CD4-positive, alpha-beta T cell treated with Interleukin-17A for 1 hour (primary cell): ENCODE measurements around the gene MEA1.
A peak's percentile ranks its signal among the peaks of the same experiment; 100 is the strongest.

Experiments
- DNase-seq: peaks from one replicate; pipeline ENCODE4 v3.0.0-alpha.2; 2020

MEA1 gene

GRCh38 chr6:42969431-42969830 is 44.3 kb downstream of the MEA1 start:
- no peak for DNase-seq

- DNase-seq = no peak
Measured at GRCh38 chr6:42968783-42969182, 45.0 kb downstream of the MEA1 start.

GRCh38 chr6:42968126-42968701 is 45.5 kb downstream of the MEA1 start:
- DNase-seq = no peak

GRCh38 chr6:42967228-42967627 is 46.5 kb downstream of the MEA1 start:
- DNase-seq = no peak

GRCh38 chr6:42966571-42966970 is 47.2 kb downstream of the MEA1 start:
- no peak for DNase-seq

GRCh38 chr6:42963855-42964605 is 49.7 kb downstream of the MEA1 start:
- DNase-seq = peak; percentile 54

- no peak for DNase-seq
Measured at GRCh38 chr6:42963179-42963854, 50.4 kb downstream of the MEA1 start.

GRCh38 chr6:42962502-42963178 is 51.1 kb downstream of the MEA1 start:
- DNase-seq = no peak

GRCh38 chr6:42962096-42962495 is 51.6 kb downstream of the MEA1 start:
- DNase-seq = no peak
